IMR-90 (cell line): ENCODE results near the gene BRD1. TPM values are rescaled to one million over a fixed set of nuclear protein-coding genes. Genes with fewer than 3 reads are reported as not detected.

Source experiments
- ATAC-seq: fragments of 200-7000 bp; cut with Tn5 transposase; 2 replicates; pipeline ENCODE4 v1.9.1; 2020; ENCODE audit warnings: low read depth, mild to moderate bottlenecking, moderate library complexity
- BruUV-seq: library from RNA; stranded (reverse); fragments of 400-500 nt; replicated peaks from 2 replicates; lab custom pipeline; 2021; lab: Mats Ljungman, UMichigan
- CTCF ChIA-PET: fragments of 300-600 bp; formaldehyde crosslinking; extraction: SDS; loops from one replicate; lab custom pipeline; 2021; ENCODE audit warnings: antibody characterized with exemption; lab: Yijun Ruan, JAX
- POLR2A ChIA-PET: fragments of 300-600 bp; sonication (Branson Sonifier 250); formaldehyde crosslinking; loops from one replicate; lab custom pipeline; 2022; ENCODE audit warnings: antibody characterized with exemption; ENCODE audit not compliant: unreplicated experiment; lab: Charles Lee
- DNase-seq: peaks from one replicate; pipeline ENCODE4 v3.0.0; 2013
- H2AFZ ChIP-seq: replicated peaks from 2 replicates; pipeline ENCODE3; 2013; ENCODE audit warnings: low read length, mild to moderate bottlenecking; ENCODE audit not compliant: poor library complexity
- H2AK5ac ChIP-seq: 2 replicates; pipeline ENCODE4 v1.6.1; 2013; ENCODE audit warnings: low read depth, low read length, inconsistent platforms
- H2AK9ac ChIP-seq: replicated peaks from 2 replicates; pipeline ENCODE3; 2013; ENCODE audit warnings: mild to moderate bottlenecking, low read depth, low read length, moderate library complexity; ENCODE audit not compliant: poor library complexity
- H2BK120ac ChIP-seq: 2 replicates; pipeline ENCODE4 v1.6.1; 2013; ENCODE audit warnings: low read depth, low read length, inconsistent platforms
- H2BK15ac ChIP-seq: 3 replicates; pipeline ENCODE4 v1.6.1; 2013; ENCODE audit warnings: low read depth, low read length, inconsistent platforms
- H2BK20ac ChIP-seq: 2 replicates; pipeline ENCODE4 v1.6.1; 2013; ENCODE audit warnings: low read depth, mild to moderate bottlenecking, inconsistent platforms, low read length, moderate library complexity
- H2BK5ac ChIP-seq: 2 replicates; pipeline ENCODE4 v1.6.1; 2013; ENCODE audit warnings: mild to moderate bottlenecking, low read depth, low read length, inconsistent platforms; ENCODE audit not compliant: poor library complexity, severe bottlenecking
- H3K14ac ChIP-seq: replicated peaks from 2 replicates; pipeline ENCODE4 v1.6.1; 2013; ENCODE audit warnings: low read depth, low read length, inconsistent platforms
- H3K18ac ChIP-seq: 2 replicates; pipeline ENCODE4 v1.6.1; 2013; ENCODE audit warnings: low read depth, low read length, control low read depth
- H3K23ac ChIP-seq: 2 replicates; pipeline ENCODE4 v1.6.1; 2013; ENCODE audit warnings: low read depth, low read length, inconsistent platforms
- H3K27ac ChIP-seq: 2 replicates; pipeline ENCODE4 v1.5.1; 2013; ENCODE audit warnings: mild to moderate bottlenecking, control low read depth, low read length; ENCODE audit not compliant: insufficient read depth
- H3K27me3 ChIP-seq: 2 replicates; pipeline ENCODE4 v1.6.1; 2013; ENCODE audit warnings: low read length; ENCODE audit not compliant: control insufficient read depth, insufficient read depth
- H3K36me3 ChIP-seq: 2 replicates; pipeline ENCODE4 v1.6.1; 2013; ENCODE audit warnings: low read length, mixed read lengths; ENCODE audit not compliant: control insufficient read depth, insufficient read depth
- H3K4ac ChIP-seq: 2 replicates; pipeline ENCODE4 v1.6.1; 2013; ENCODE audit warnings: low read depth, low read length, inconsistent platforms
- H3K4me1 ChIP-seq: 2 replicates; pipeline ENCODE4 v1.6.1; 2013; ENCODE audit warnings: low read length, mixed read lengths; ENCODE audit not compliant: control insufficient read depth, insufficient read depth
- H3K4me2 ChIP-seq: 2 replicates; pipeline ENCODE4 v1.6.1; 2013; ENCODE audit warnings: low read depth, mild to moderate bottlenecking, control low read depth, low read length, moderate library complexity
- H3K4me3 ChIP-seq: 2 replicates; pipeline ENCODE4 v1.5.1; 2013; ENCODE audit warnings: low read depth, mild to moderate bottlenecking, control low read depth, low read length, moderate library complexity; ENCODE audit not compliant: insufficient read depth
- H3K56ac ChIP-seq: 2 replicates; pipeline ENCODE4 v1.6.1; 2013; ENCODE audit warnings: low read length, inconsistent platforms; ENCODE audit not compliant: insufficient read depth; ENCODE audit errors: extremely low read depth
- H3K79me1 ChIP-seq, 2 experiments: 2 replicates each; pipeline ENCODE4 v1.6.1; 2013; ENCODE audit warnings: low read length in 2 of 2, inconsistent platforms in 1 of 2, low read depth in 1 of 2
- H3K9ac ChIP-seq: 2 replicates; pipeline ENCODE4 v1.6.1; 2013; ENCODE audit warnings: low read depth, low read length, control low read depth
- H3K9me1 ChIP-seq: 2 replicates; pipeline ENCODE4 v1.6.1; 2013; ENCODE audit warnings: low read length, inconsistent platforms; ENCODE audit not compliant: insufficient read depth
- H3K9me3 ChIP-seq: 2 replicates; pipeline ENCODE4 v1.6.1; 2013; ENCODE audit warnings: low read length; ENCODE audit not compliant: control insufficient read depth, insufficient read depth
- H4K20me1 ChIP-seq: 2 replicates; pipeline ENCODE4 v1.6.1; 2013; ENCODE audit warnings: low read length, inconsistent platforms; ENCODE audit not compliant: insufficient read depth
- H4K5ac ChIP-seq: 2 replicates; pipeline ENCODE4 v1.6.1; 2013; ENCODE audit warnings: mild to moderate bottlenecking, low read depth, low read length, control low read depth
- H4K8ac ChIP-seq, 2 experiments: 2 replicates each; pipeline ENCODE4 v1.6.1; 2013; ENCODE audit warnings: low read depth in 2 of 2, low read length in 2 of 2, control low read depth in 1 of 2, inconsistent platforms in 1 of 2
- H4K91ac ChIP-seq: 2 replicates; pipeline ENCODE4 v1.6.1; 2013; ENCODE audit warnings: low read depth, low read length, inconsistent platforms; ENCODE audit not compliant: insufficient read depth
- BHLHE40 ChIP-seq: fragments of 150-350 bp; IDR thresholded peaks from 2 replicates; pipeline ENCODE4 v1.6.1; 2016; ENCODE audit warnings: mild to moderate bottlenecking, low read depth, low read length
- CEBPB ChIP-seq: IDR thresholded peaks from 2 replicates; pipeline ENCODE4 v1.6.1; 2012; ENCODE audit warnings: low read depth, low read length, improper control_type of control experiment
- ELK1 ChIP-seq: fragments of 150-350 bp; IDR thresholded peaks from 2 replicates; pipeline ENCODE4 v1.6.1; 2016; ENCODE audit warnings: low read depth, mild to moderate bottlenecking, low read length, moderate library complexity, borderline replicate concordance
- FOS ChIP-seq: fragments of 150-350 bp; IDR thresholded peaks from 2 replicates; pipeline ENCODE4 v1.6.1; 2016; ENCODE audit warnings: low read depth, low read length
- MAFK ChIP-seq: IDR thresholded peaks from 2 replicates; pipeline ENCODE4 v1.6.1; 2012; ENCODE audit warnings: low read depth, low read length, improper control_type of control experiment
- POLR2A ChIP-seq: IDR thresholded peaks from 2 replicates; pipeline ENCODE4 v1.6.1; 2012; ENCODE audit warnings: mild to moderate bottlenecking, low read depth, low read length
- RAD21 ChIP-seq: IDR thresholded peaks from 2 replicates; pipeline ENCODE4 v1.6.1; 2012; ENCODE audit warnings: low read length, improper control_type of control experiment
- RCOR1 ChIP-seq: IDR thresholded peaks from 2 replicates; pipeline ENCODE4 v1.6.1; 2012; ENCODE audit warnings: mild to moderate bottlenecking, low read length, improper control_type of control experiment; ENCODE audit not compliant: insufficient replicate concordance
- SMC3 ChIP-seq: fragments of 150-350 bp; IDR thresholded peaks from 2 replicates; pipeline ENCODE4 v1.6.1; 2016; ENCODE audit warnings: low read depth, mild to moderate bottlenecking, antibody characterized with exemption, low read length, moderate library complexity
- USF2 ChIP-seq: fragments of 150-350 bp; IDR thresholded peaks from 2 replicates; pipeline ENCODE4 v1.6.1; 2017; ENCODE audit warnings: mild to moderate bottlenecking, antibody characterized with exemption, low read length, low read depth
- WGBS, 2 experiments: methylation state at CpG; one replicate each; pipeline versions ENCODE4 v1.1.5 to v1.1.7; 2013; ENCODE audit warnings: missing lambda C conversion rate in 2 of 2; ENCODE audit not compliant: insufficient read length in 1 of 2; ENCODE audit errors: extremely low coverage in 2 of 2; 5-methylcytosine and 5-hydroxymethylcytosine counted together
- dilution Hi-C: fragments of 300-500 bp; cut with HindIII; formaldehyde crosslinking; loops from one replicate; pipeline ENCODE4 v1.14.3; 2018; ENCODE audit warnings: low sequenced_read_pairs; ENCODE audit not compliant: unreplicated experiment
- in situ Hi-C: fragments of 300-500 bp; cut with MboI; formaldehyde crosslinking; loops from 3 replicates; pipeline ENCODE4 v1.14.3; 2019; ENCODE audit warnings: low sequenced_read_pairs, inconsistent platforms, mixed read lengths
- intact Hi-C: fragments of 100-400 bp; cut with micrococcal nuclease; formaldehyde crosslinking; loops from 2 replicates; pipeline ENCODE4 v1.10.0; 2022
- polyA plus RNA-seq, 3 experiments: library from polyadenylated mRNA; depleted of rRNA; stranded (reverse); fragments of >200 nt; gene quantifications; 2 replicates each; pipeline ENCODE4 v1.2.3, GENCODE V29; 2012; ENCODE audit warnings: low replicate concordance in 1 of 3
- total RNA-seq: library from RNA; depleted of rRNA; stranded (reverse); fragments of >200 nt; gene quantifications from 2 replicates; pipeline ENCODE4 v1.2.3, GENCODE V29; 2012

BRD1 gene
- total and polyA plus RNA-seq, 2 of the 4 experiments (the other 2 are of a cell fraction), result 10.0 to 10.6 TPM

GRCh38 chr22:49726022-49726681 lies 101.5 kb downstream of the BRD1 start:
- ChIA-PET POLR2A (no interaction called here), CTCF (no interaction called here)
- no peak overlapping the region for H4K8ac ChIP-seq
- intact Hi-C loops (no loop called here), dilution Hi-C loops (no loop called here), in situ Hi-C loops (no loop called here)
- no peaks in the 10 kb centered on the region for H3K4me1 ChIP-seq
- H3K14ac ChIP-seq, result no peak overlapping the region
- H3K79me1 ChIP-seq, result no peaks in the 10 kb centered on the region
- H2AK5ac ChIP-seq, result no peak overlapping the region
- no peak overlapping the region for H2BK15ac ChIP-seq
- no peak overlapping the region for H3K9ac ChIP-seq
- no peak overlapping the region for H3K56ac ChIP-seq
- H2BK120ac ChIP-seq, result no peak overlapping the region
- no peak overlapping the region for H3K27ac ChIP-seq
- WGBS, 2 experiments, result 46% methylated on average over 4 of the region's 10 CpGs; no CpG with 5 or more reads in 1 of the 2 experiments
- no peak overlapping the region for H4K5ac ChIP-seq
- no peak for DNase-seq
- no peak for TF ChIP-seq BHLHE40
- no peak for TF ChIP-seq MAFK
- no peak for TF ChIP-seq POLR2A
- no peak for TF ChIP-seq USF2
- TF ChIP-seq RCOR1, result no peak
- TF ChIP-seq ELK1, result no peak
- no peak for TF ChIP-seq FOS
- TF ChIP-seq CEBPB, result no peak
- no peak for TF ChIP-seq RAD21
- no peak for TF ChIP-seq SMC3
- H3K27me3 ChIP-seq, result peaks cover 20% of the 10 kb centered on the region
- peak overlapping the region; percentile 32 for H2AFZ ChIP-seq
- no peak overlapping the region for H3K23ac ChIP-seq
- no peak overlapping the region for H3K4ac ChIP-seq
- H3K4me2 ChIP-seq, result no peak overlapping the region
- no peaks in the 10 kb centered on the region for H3K36me3 ChIP-seq
- H3K4me3 ChIP-seq, result no peak overlapping the region
- no peaks in the 10 kb centered on the region for H3K9me1 ChIP-seq
- no peak overlapping the region for H2BK20ac ChIP-seq
- H4K20me1 ChIP-seq, result no peaks in the 10 kb centered on the region
- no peaks in the 10 kb centered on the region for H3K9me3 ChIP-seq
- H3K18ac ChIP-seq, result no peak overlapping the region
- H4K91ac ChIP-seq, result no peak overlapping the region
- no peak overlapping the region for H2BK5ac ChIP-seq
- H2AK9ac ChIP-seq, result no peak overlapping the region
- no TSS peak for BruUV-seq
- no peak for ATAC-seq
